ENCODE data around the gene C14orf180. TPM values are rescaled to one million over a fixed set of nuclear protein-coding genes. Genes with fewer than 3 reads are reported as not detected.

The C14orf180 gene
- total and polyA plus RNA-seq, 2 experiments from 2014 or later = not detected

GRCh38 chr14:104574536-104574935 lies 5.0 kb upstream of the C14orf180 start:
- Histone ChIP-seq H3K9me2 (ENCODE audit: insufficient read depth) (no peaks in the 10 kb centered on the region), H3K27ac (no peak overlapping the region), H2AFZ (no peak overlapping the region), H3K9me3 (ENCODE audit: low read depth) (no peaks in the 10 kb centered on the region), H4K20me1 (ENCODE audit: insufficient read depth) (no peaks in the 10 kb centered on the region), H3K79me2 (ENCODE audit: insufficient read depth) (no peaks in the 10 kb centered on the region), H3F3A (ENCODE audit: insufficient read depth) (no peaks in the 10 kb centered on the region), H3K4me2 (ENCODE audit: unreplicated experiment) (no peak overlapping the region), H3K27me3 (replicated peaks; ENCODE audit: insufficient read depth) (no peaks in the 10 kb centered on the region; the same call in 1 of the 2 replicates), H3K9ac (no peak overlapping the region), H3K36me3 (ENCODE audit: low read depth) (no peaks in the 10 kb centered on the region), H3K4me1 (ENCODE audit: insufficient read depth) (no peaks in the 10 kb centered on the region), H3K4me3 (no peak overlapping the region)
- TF ChIP-seq EZH2 (IDR thresholded peaks at IDR 0.05; ENCODE audit: insufficient read depth, poor library complexity, severe bottlenecking) = no peak
- no peak for TF ChIP-seq EZH2phosphoT487 (IDR thresholded peaks at IDR 0.05; ENCODE audit: insufficient read depth, low read depth)
- in situ Hi-C loops (cut with MboI) = no loop called here
- WGBS, 2 experiments (ENCODE audit: low coverage in 1 of 2, low lambda C conversion rate in 2 of 2, missing lambda C conversion rate in 2 of 2) = 66 to 67% methylated on average over 14 of the region's 14 CpGs
- no peak for DNase-seq

GRCh38 chr14:104574978-104575583 lies 4.5 kb upstream of the C14orf180 start:
- WGBS, 2 experiments (ENCODE audit: low coverage in 1 of 2, low lambda C conversion rate in 2 of 2, missing lambda C conversion rate in 2 of 2) = 53 to 54% methylated on average over 30 to 31 of the region's 31 CpGs
- Histone ChIP-seq H3K9ac (no peak overlapping the region), H3K79me2 (ENCODE audit: insufficient read depth) (no peaks in the 10 kb centered on the region), H3K9me3 (ENCODE audit: low read depth) (no peaks in the 10 kb centered on the region), H2AFZ (no peak overlapping the region), H3F3A (ENCODE audit: insufficient read depth) (no peaks in the 10 kb centered on the region), H3K36me3 (ENCODE audit: low read depth) (no peaks in the 10 kb centered on the region), H3K4me1 (ENCODE audit: insufficient read depth) (no peaks in the 10 kb centered on the region), H4K20me1 (ENCODE audit: insufficient read depth) (no peaks in the 10 kb centered on the region), H3K27me3 (replicated peaks; ENCODE audit: insufficient read depth) (no peaks in the 10 kb centered on the region; the same call in 1 of the 2 replicates), H3K4me3 (no peak overlapping the region), H3K27ac (no peak overlapping the region), H3K9me2 (ENCODE audit: insufficient read depth) (no peaks in the 10 kb centered on the region), H3K4me2 (ENCODE audit: unreplicated experiment) (no peak overlapping the region)
- no peak for DNase-seq
- in situ Hi-C loops (cut with MboI) = no loop called here
- TF ChIP-seq EZH2phosphoT487 (IDR thresholded peaks at IDR 0.05; ENCODE audit: insufficient read depth, low read depth) (no peak), EZH2 (IDR thresholded peaks at IDR 0.05; ENCODE audit: insufficient read depth, poor library complexity, severe bottlenecking) (no peak)

- H3K4me3 ChIP-seq = no peak overlapping the region
- H3K4me2 ChIP-seq (ENCODE audit: unreplicated experiment) = no peak overlapping the region
- in situ Hi-C loops (cut with MboI) = no loop called here
- H3K36me3 ChIP-seq (ENCODE audit: low read depth) = no peaks in the 10 kb centered on the region
- H3K4me1 ChIP-seq (ENCODE audit: insufficient read depth) = no peaks in the 10 kb centered on the region
- no peaks in the 10 kb centered on the region for H4K20me1 ChIP-seq (ENCODE audit: insufficient read depth)
- 33 to 34% methylated on average over 14 to 16 of the region's 16 CpGs for WGBS, 2 experiments (ENCODE audit: low coverage in 1 of 2, low lambda C conversion rate in 2 of 2, missing lambda C conversion rate in 2 of 2)
- no peaks in the 10 kb centered on the region for H3K9me3 ChIP-seq (ENCODE audit: low read depth)
- no peak for TF ChIP-seq EZH2 (IDR thresholded peaks at IDR 0.05; ENCODE audit: insufficient read depth, poor library complexity, severe bottlenecking)
- no peak for TF ChIP-seq EZH2phosphoT487 (IDR thresholded peaks at IDR 0.05; ENCODE audit: insufficient read depth, low read depth)
- H2AFZ ChIP-seq = no peak overlapping the region
- no peak overlapping the region for H3K9ac ChIP-seq
- H3K79me2 ChIP-seq (ENCODE audit: insufficient read depth) = no peaks in the 10 kb centered on the region
- H3K27ac ChIP-seq = no peak overlapping the region
- no peaks in the 10 kb centered on the region for H3K9me2 ChIP-seq (ENCODE audit: insufficient read depth)
- H3K27me3 ChIP-seq (replicated peaks; ENCODE audit: insufficient read depth) = no peaks in the 10 kb centered on the region; the same call in 1 of the 2 replicates
- H3F3A ChIP-seq (ENCODE audit: insufficient read depth) = no peaks in the 10 kb centered on the region
- DNase-seq = peak; percentile 39
These were observed 3.2 kb upstream of the C14orf180 start for GRCh38 chr14:104576232-104576969.

- TF ChIP-seq EZH2 (IDR thresholded peaks at IDR 0.05; ENCODE audit: insufficient read depth, poor library complexity, severe bottlenecking) (no peak), EZH2phosphoT487 (IDR thresholded peaks at IDR 0.05; ENCODE audit: insufficient read depth, low read depth) (no peak)
- no peaks in the 10 kb centered on the region for H3K4me1 ChIP-seq (ENCODE audit: insufficient read depth)
- H3K36me3 ChIP-seq (ENCODE audit: low read depth) = no peaks in the 10 kb centered on the region
- no peak overlapping the region for H3K27ac ChIP-seq
- no peak overlapping the region for H3K4me2 ChIP-seq (ENCODE audit: unreplicated experiment)
- H3K27me3 ChIP-seq (replicated peaks; ENCODE audit: insufficient read depth) = no peaks in the 10 kb centered on the region; the same call in 1 of the 2 replicates
- no peak overlapping the region for H3K9ac ChIP-seq
- no peaks in the 10 kb centered on the region for H3K9me2 ChIP-seq (ENCODE audit: insufficient read depth)
- H3F3A ChIP-seq (ENCODE audit: insufficient read depth) = no peaks in the 10 kb centered on the region
- 29 to 41% methylated on average over 6 to 9 of the region's 9 CpGs for WGBS, 2 experiments (ENCODE audit: low coverage in 1 of 2, low lambda C conversion rate in 2 of 2, missing lambda C conversion rate in 2 of 2)
- no peaks in the 10 kb centered on the region for H3K9me3 ChIP-seq (ENCODE audit: low read depth)
- DNase-seq = no peak
- no peak overlapping the region for H3K4me3 ChIP-seq
- in situ Hi-C loops (cut with MboI) = no loop called here
- H3K79me2 ChIP-seq (ENCODE audit: insufficient read depth) = no peaks in the 10 kb centered on the region
- H4K20me1 ChIP-seq (ENCODE audit: insufficient read depth) = no peaks in the 10 kb centered on the region
- no peak overlapping the region for H2AFZ ChIP-seq
These were observed 2.6 kb upstream of the C14orf180 start for GRCh38 chr14:104576970-104577332.
